Ovary (tissue), 9 donors: ENCODE results near the gene GNG12. TPM values are rescaled to one million over a fixed set of nuclear protein-coding genes. Genes with fewer than 3 reads are reported as not detected.

ENCODE experiments used
- DNase-seq, 5 donors: peaks; one replicate each; pipeline ENCODE4 v3.0.0-alpha.2; 2019 to 2020
- H3K27ac ChIP-seq, 2 donors: fragments of 200-600 bp; one replicate each; pipeline versions ENCODE4 v1.5.1 to v1.8.0; 2019 to 2022
- H3K27me3 ChIP-seq: fragments of 200-600 bp; one replicate; pipeline ENCODE4 v1.8.0; 2022
- H3K36me3 ChIP-seq: fragments of 200-600 bp; sonication (generic); one replicate; pipeline ENCODE4 v1.5.1; 2019
- H3K4me1 ChIP-seq: one replicate; pipeline ENCODE4 v1.8.1; 2013; ENCODE audit warnings: mild to moderate bottlenecking, moderate library complexity; ENCODE audit not compliant: insufficient read depth
- H3K4me3 ChIP-seq: fragments of 200-600 bp; sonication (generic); one replicate; pipeline ENCODE4 v1.5.1; 2017
- H3K9me3 ChIP-seq, 2 donors: fragments of 200-600 bp in 1 of 2; sonication (generic) in 1 of 2; one replicate each; pipeline versions ENCODE4 v1.5.1 to v1.8.1; 2013 to 2019; ENCODE audit warnings: mild to moderate bottlenecking in 1 of 2, moderate library complexity in 1 of 2
- EP300 ChIP-seq: sonication (generic); formaldehyde crosslinking; IDR thresholded peaks from one replicate; pipeline ENCODE4 v1.6.1; 2017; ENCODE audit warnings: antibody characterized with exemption
- POLR2A ChIP-seq: fragments of 450-650 bp; IDR thresholded peaks from one replicate; pipeline ENCODE4 v1.6.1; 2017; ENCODE audit warnings: antibody characterized with exemption, mild to moderate bottlenecking, moderate library complexity
- WGBS, 3 donors: extraction: QIAGEN DNeasy Blood & Tissue Kit in 1 of 3; methylation state at CpG; one replicate each; pipeline versions ENCODE4 v1.1.5 to v1.1.7; 2013 to 2017; 5-methylcytosine and 5-hydroxymethylcytosine counted together
- intact Hi-C, 4 donors: fragments of 100-400 bp; cut with DNase I; formaldehyde crosslinking; loops; one replicate each; pipeline versions ENCODE4 v1.11.0 to v1.15.1; 2022 to 2023
- polyA plus RNA-seq, 2 donors: library from polyadenylated mRNA; stranded (reverse); fragments of 200-250 nt in 1 of 2; fragments of 350-450 nt in 1 of 2; fragmentation: Illumina TruSeq in 1 of 2; extraction: RNeasy Lipid Tissue Mini Kit (QIAGEN cat#74804) in 1 of 2; gene quantifications; one replicate each; pipeline ENCODE4 v1.2.3, GENCODE V29; 2013 to 2014
- total RNA-seq, 7 donors: library from RNA; depleted of rRNA in 2 of 7; stranded (reverse); fragments of >200 nt in 2 of 7; fragmentation: NEBNext Ultra II Directional in 3 of 7; extraction: Animal tissue kit (Norgen Biotek cat#: 25700) in 3 of 7; gene quantifications; one replicate each; pipeline versions ENCODE4 v1.1.0 to v1.2.4, GENCODE V29; 2016 to 2023
- TF ChIP-seq, protein P1 (sequence below), 3 donors: fragments of 450-650 bp in 2 of 3; fragments of 200-600 bp in 1 of 3; IDR thresholded peaks; one replicate each; pipeline versions ENCODE4 v1.5.1 to v1.8.0; 2016 to 2022; ENCODE audit warnings: antibody characterized with exemption in 3 of 3, mild to moderate bottlenecking in 1 of 3
- donor health status: DM: no; HTN: no; CAD: no; lungs with moderate emphysema.
- donor health status: DM: no; HTN: no; CAD: no.
- donor health status: Bipolar disorder and iron deficiency.
- donor health status: DM: yes; HTN: yes; CAD: no.
- donor health status: DM: no; HTN: no; CAD: no.
- donor health status: DM: yes; HTN: yes; CAD: no.

The GNG12 gene
- total and polyA plus RNA-seq, 9 donors = 41.0 to 121 (median 68.0) TPM

DNA sequence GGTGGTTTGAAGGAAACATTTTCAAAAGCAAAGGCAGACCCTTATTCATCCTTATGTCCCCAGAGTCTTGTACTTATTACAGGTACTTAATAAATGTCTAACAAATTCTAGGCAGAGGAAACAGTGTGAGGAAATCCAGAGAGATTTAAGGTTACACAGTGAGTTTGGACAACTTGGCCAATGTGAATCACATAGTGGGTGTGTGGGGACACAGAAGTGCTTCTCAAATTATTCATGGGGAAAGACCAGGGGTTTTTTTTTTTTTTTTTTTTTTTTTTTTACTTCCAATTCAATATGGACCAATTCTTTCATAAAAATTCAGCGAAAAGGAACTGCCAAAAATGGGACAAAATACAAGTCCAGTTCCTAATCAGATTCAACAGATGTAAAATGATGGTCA lies 15.1 kb downstream of the GNG12 start:
- intact Hi-C loops = no loop called here

DNA sequence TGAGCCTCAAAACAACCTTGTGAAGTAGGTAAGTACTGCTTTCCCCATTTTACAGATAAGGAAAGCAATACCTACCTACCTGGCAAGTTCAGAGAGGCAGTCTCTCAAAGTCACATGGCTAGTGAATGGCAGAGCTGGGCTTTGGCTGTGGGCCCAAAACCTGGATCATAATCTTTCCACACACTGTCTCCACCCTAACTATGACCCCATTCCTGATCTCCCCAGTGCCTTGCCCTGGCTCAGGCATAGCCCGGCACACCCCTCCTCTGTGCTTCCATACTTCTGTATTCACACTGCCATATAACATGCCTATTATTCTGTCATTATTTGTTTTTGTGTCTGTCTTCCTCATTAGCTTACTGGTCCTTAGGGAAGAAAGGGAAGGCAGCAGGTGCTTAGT lies 15.9 kb downstream of the GNG12 start:
- Histone ChIP-seq H3K27ac (no peak overlapping the region), H3K4me3 (no peak overlapping the region), H3K4me1 (peaks cover 6% of the 10 kb centered on the region), H3K9me3 (no peaks in the 10 kb centered on the region), H3K36me3 (no peaks in the 10 kb centered on the region), H3K27me3 (no peaks in the 10 kb centered on the region)
- intact Hi-C loops = no loop called here
- TF ChIP-seq POLR2A (no peak), EP300 (no peak)
- TF ChIP-seq, protein P1, sequence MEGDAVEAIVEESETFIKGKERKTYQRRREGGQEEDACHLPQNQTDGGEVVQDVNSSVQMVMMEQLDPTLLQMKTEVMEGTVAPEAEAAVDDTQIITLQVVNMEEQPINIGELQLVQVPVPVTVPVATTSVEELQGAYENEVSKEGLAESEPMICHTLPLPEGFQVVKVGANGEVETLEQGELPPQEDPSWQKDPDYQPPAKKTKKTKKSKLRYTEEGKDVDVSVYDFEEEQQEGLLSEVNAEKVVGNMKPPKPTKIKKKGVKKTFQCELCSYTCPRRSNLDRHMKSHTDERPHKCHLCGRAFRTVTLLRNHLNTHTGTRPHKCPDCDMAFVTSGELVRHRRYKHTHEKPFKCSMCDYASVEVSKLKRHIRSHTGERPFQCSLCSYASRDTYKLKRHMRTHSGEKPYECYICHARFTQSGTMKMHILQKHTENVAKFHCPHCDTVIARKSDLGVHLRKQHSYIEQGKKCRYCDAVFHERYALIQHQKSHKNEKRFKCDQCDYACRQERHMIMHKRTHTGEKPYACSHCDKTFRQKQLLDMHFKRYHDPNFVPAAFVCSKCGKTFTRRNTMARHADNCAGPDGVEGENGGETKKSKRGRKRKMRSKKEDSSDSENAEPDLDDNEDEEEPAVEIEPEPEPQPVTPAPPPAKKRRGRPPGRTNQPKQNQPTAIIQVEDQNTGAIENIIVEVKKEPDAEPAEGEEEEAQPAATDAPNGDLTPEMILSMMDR (IDR thresholded peaks at IDR 0.05) = no peak
- WGBS, 3 donors = 88 to 92% (median 91%) methylated on average over 1 of the region's 1 CpG
- DNase-seq = no peak

More for the DNA sequence above, 15.1 kb downstream of the GNG12 start:
- 92 to 100% (median 100%) methylated on average over 1 of the region's 1 CpG for WGBS, 3 donors
- H3K27ac ChIP-seq = no peak overlapping the region
- peaks cover 6% of the 10 kb centered on the region for H3K4me1 ChIP-seq
- no peak for DNase-seq
- no peak overlapping the region for H3K4me3 ChIP-seq
- H3K36me3 ChIP-seq = no peaks in the 10 kb centered on the region
- no peaks in the 10 kb centered on the region for H3K9me3 ChIP-seq
- TF ChIP-seq EP300 = no peak
- no peak for TF ChIP-seq POLR2A
- TF ChIP-seq, protein P1 (IDR thresholded peaks at IDR 0.05) = no peak
- H3K27me3 ChIP-seq = no peaks in the 10 kb centered on the region

DNA sequence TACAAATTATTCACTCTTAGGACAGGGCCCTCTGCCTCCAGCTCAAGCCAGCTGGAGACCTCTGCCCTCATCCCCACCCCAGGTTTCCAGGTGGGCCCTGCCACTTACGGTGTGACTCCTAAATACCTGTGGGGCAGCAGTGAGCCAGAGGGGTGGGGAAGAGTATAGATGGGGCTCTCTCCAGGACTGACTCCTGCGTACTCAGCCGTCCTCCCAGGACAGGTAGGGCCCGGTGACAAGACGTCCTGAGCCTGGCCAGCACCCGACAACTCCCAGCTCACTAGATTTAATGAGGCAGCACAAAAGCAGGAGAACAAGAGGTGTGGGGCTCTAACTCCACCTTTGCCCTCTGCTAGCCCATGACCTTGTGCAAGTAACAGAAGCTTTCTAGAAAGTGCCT lies 16.8 kb downstream of the GNG12 start:
- no peak for DNase-seq
- Histone ChIP-seq H3K4me3 (no peak overlapping the region), H3K27me3 (no peaks in the 10 kb centered on the region), H3K9me3 (no peaks in the 10 kb centered on the region), H3K27ac (no peak overlapping the region), H3K4me1 (peaks cover 6% of the 10 kb centered on the region), H3K36me3 (no peaks in the 10 kb centered on the region)
- WGBS, 3 donors = 96 to 99% (median 96%) methylated on average over 6 of the region's 6 CpGs
- TF ChIP-seq POLR2A = no peak
- TF ChIP-seq, protein P1 (IDR thresholded peaks at IDR 0.05) = no peak
- TF ChIP-seq EP300 = no peak
- intact Hi-C loops = no loop called here

DNA sequence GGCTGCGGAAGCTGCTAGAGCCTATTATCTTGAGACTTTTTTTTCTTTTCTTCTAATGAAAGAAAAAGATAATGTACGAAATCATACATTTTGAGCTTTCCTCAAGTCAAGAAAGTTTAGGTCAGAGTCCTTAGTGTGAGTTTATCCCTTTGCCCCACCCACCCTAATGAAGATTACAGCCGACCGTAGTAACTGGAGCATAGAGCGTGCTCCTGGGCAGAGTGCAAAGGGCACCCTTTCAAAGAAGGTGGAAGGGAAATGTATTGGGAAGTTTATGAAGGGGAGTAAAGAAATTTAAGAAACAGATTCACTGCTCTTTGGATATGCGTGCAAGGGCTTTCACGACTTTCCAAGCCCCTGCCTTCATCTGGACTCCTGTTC lies 17.2 kb downstream of the GNG12 start:
- intact Hi-C loops = no loop called here
- Histone ChIP-seq H3K27ac (no peak overlapping the region), H3K36me3 (no peaks in the 10 kb centered on the region), H3K27me3 (no peaks in the 10 kb centered on the region), H3K9me3 (no peaks in the 10 kb centered on the region), H3K4me1 (peaks cover 5% of the 10 kb centered on the region), H3K4me3 (no peak overlapping the region)
- DNase-seq = no peak
- TF ChIP-seq EP300 (no peak), POLR2A (no peak)
- TF ChIP-seq, protein P1 (IDR thresholded peaks at IDR 0.05) = no peak
- WGBS, 3 donors = 97% methylated on average over 7 of the region's 7 CpGs
